ENCODE data around the gene GZF1.

Gene GZF1

DNA sequence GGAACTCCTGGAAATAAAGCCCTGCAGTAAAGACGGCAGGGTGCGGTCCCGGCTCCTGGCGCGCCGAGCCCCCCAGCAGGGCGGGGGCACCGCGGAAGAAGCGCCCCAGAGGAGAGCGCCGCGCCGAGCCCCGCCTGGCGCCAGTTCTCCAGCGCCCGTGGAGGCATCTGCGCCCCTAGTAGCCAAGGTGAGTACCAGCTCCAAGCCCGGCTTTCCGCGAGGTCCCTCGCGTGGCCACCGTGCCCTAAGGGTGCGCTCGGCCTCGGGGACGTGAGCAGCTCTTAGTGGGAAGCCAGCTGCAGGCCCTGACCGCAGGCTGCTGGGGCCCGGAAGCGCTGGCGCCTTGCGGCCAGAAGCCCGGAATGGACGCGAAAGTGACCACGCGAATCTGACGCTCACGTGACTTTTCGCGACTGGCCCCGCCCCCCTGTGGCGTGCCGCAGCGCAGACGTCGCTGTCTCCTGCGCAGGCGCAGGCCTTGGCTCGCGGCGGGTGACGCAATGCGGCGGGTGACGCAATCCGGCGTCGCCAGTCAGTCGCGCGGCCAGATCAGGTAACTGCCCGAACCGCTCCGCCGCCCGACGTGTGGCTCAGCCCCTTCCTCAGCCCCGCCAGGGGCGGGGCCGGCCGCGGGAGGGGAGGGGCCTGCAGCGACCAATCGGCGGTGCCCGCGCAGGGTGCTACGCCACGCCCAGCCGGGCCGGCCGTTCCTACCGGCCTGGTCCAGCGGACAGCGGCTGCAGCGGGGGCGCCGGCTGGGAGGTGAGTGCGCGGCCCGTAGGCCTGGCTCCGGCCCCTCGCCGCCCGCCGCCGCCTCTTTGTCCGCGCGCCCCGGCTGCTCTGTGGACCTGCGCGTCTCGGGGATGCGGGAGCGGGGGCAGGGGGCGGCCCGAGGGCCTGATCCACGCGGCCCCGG, at the start of gene GZF1:
TSS of gene GZF1 (plus strand) at position 707 of the 916 bp plus-strand sequence. CDS start 2,202 bp downstream, outside the sequence.
- DNase-seq (ENCODE audit: low read depth), result peak; percentile 99

GRCh38 chr20:23313271-23313670, 48.7 kb upstream of the GZF1 start:
- DNase-seq (ENCODE audit: low read depth), result no peak

DNA sequence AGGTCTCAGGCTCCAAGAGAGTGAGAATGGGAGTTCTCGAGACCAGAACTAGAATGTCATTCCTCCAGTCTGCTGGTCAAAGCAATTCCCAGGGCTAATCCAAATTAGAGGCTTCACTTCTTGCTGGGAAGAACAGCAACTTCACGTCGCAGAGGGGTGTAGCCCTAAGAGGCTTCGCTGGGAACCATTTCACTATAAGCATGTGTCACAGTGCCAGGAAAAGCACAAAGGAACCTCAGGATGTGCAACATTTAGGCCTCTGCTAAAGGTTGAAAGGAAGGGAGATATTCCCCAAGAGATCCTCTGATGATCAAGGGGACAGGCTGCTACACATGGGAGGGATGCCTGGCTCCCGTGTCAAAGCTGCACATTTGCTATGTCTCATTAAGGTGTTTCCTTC, 47.3 kb upstream of the GZF1 start:
- DNase-seq (ENCODE audit: low read depth), result no peak

DNA sequence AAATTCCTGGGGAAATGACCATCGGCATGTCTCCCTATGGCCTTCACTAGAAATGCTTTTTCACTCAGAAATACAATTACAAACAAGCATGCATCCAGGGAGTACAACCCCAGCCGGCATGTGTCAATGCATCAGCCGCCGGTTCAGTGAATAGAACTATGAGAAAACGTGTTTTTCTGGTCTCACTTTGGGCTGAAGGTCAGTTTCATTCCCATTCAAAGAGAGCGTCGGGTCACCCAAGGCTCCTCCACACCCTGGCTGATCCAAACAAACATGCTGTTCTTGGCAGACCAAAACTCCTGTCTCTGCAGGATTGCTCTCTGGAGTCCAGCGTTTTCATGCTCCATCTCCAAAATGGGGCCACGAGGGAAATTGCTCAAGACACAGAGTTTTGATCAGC, 46.9 kb upstream of the GZF1 start:
- no peak for DNase-seq (ENCODE audit: low read depth)

DNA sequence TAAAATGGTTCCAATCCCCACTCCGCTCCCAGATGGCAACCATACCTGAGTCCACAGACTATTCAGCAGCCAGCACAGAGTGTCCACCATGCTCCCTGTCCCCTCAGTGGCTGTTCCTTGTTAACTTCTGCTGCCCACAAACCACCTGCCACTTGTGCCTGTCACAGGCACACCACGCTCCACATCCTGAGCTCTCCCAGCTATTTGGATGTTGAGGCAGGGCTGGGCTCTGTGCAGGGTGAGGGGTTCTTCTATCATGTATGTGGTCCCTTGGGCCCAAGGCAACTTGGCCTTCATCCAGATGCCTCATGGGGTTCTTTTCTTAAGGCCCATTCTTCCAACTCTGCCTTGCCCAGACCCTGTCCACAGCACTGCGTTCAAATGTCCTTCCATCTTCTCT, 45.4 kb upstream of the GZF1 start:
- no peak for DNase-seq (ENCODE audit: low read depth)

DNA sequence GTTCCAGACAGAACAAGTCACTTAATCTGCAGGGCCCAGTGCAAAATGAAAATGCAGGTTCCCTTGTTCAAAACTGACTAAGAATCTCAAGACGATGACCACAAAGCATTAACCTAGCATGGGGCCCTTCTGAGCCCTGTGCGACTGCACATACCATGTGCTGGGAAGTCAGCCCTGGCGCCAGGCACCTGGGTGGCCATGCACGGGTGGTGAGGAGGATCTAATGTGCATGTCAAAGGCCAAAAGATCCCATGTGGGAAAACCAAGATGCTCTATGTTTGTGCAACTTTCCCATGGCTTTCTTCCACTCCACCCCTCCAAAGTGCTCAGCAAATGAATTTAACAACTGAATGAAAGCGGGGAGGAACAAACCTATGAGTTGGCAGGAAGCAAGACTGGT, 44.9 kb upstream of the GZF1 start:
- DNase-seq (ENCODE audit: low read depth), result no peak

- DNase-seq (ENCODE audit: low read depth), result no peak
Measured at GRCh38 chr20:23318347-23318746, 43.6 kb upstream of the GZF1 start.

GRCh38 chr20:23320317-23320716, 41.7 kb upstream of the GZF1 start:
- no peak for DNase-seq (ENCODE audit: low read depth)

- no peak for DNase-seq (ENCODE audit: low read depth)
Measured at GRCh38 chr20:23325107-23325506, 36.9 kb upstream of the GZF1 start.

- DNase-seq (ENCODE audit: low read depth), result no peak
Measured at GRCh38 chr20:23326774-23327173, 35.2 kb upstream of the GZF1 start.

DNA sequence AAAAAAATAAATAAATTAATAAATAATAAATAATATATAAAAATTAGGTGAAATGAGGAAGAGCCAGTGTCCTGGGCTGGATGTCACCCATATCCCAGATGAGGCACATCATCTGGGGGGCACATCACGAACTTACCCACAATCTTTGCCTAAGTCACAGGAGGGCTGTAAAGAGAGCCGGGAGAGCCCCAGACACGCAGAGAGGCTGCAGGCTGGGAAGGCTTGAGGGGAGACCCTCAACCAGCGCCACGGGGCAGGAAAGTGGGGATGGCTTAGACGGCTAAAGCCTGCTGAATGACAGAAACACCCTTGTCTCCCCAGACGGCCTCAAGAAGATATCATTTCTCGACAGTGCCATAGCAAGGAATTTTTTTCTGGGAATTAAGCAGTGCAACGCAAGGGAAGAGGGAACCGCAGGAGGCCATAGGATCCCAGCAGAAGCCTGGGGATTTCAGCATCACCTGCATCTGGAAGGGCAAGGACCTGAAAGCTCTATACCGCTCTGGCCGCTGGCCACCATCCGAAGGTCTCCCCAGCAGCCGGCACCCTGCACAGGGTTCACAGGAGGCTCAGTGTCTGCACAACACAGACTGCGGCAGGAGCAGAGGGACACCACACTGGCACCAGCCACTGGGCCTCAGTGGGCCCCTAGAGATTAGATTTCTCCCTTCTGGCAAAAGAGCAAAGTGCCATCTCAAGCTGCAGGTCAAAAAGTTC, 34.2 kb upstream of the GZF1 start:
- DNase-seq (ENCODE audit: low read depth), result no peak

- no peak for DNase-seq (ENCODE audit: low read depth)
Measured at GRCh38 chr20:23331450-23332350, 30.3 kb upstream of the GZF1 start.

- no peak for DNase-seq (ENCODE audit: low read depth)
Measured at GRCh38 chr20:23332467-23332866, 29.5 kb upstream of the GZF1 start.

DNA sequence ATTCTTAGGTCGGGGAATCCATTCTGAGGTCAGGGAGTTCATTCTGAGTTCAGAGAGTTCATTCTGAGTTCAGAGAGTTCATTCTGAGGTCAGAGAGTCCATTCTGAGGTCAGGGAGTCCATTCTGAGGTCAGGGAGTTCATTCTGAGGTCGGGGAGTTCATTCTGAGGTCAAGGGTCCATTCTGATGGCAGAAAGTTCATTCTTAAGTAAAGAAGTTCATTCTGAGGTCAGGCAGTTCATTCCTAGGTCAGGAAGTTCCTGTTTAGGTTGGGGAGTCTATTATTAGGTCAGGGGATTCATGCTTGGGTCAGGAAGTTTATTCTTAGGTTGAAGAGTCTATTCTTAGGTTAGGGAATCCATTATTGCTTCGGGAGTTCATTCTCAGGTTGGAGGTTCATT, 27.9 kb upstream of the GZF1 start:
- no peak for DNase-seq (ENCODE audit: low read depth)

DNA sequence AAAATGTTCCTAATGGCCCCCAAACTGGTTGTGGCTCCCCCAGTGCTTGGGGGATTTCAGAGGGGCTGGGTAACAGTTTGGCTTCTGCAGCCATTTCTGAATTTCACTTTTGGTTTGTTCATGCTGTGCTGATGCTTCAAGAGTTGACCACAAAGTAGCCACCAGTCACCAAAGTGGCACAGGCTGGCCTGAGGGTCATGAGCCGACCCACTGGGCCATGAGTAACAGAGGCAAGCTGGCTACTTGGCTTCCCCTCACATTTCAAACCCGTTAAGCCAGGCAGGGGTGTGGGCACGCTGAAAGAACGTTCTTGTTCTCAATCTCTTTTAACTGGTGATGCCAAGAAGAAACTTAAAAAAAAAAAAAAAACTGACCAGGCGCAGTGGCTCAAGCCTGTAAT, 26.5 kb upstream of the GZF1 start:
- no peak for DNase-seq (ENCODE audit: low read depth)

DNA sequence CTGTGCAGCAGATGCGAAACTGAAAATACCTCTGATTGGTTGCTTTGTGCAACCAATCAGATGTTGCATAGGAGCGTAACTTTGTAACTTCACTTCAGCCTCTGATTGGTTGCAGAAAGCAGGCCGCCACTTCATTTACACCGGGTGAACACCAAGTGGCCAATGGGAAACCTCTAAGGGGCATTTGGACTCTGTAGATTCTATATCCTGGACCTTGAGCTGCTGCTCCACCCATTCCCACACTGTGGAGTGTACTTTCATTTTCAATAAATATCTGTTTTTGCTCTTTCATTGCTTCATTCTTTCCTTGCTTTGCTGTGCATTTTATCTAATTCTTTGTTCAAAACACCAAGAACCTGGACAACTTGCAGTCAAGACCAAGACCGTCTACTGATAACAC, 25.5 kb upstream of the GZF1 start:
- DNase-seq (ENCODE audit: low read depth), result no peak

- DNase-seq (ENCODE audit: low read depth), result no peak
Measured at GRCh38 chr20:23337312-23337711, 24.7 kb upstream of the GZF1 start.

DNA sequence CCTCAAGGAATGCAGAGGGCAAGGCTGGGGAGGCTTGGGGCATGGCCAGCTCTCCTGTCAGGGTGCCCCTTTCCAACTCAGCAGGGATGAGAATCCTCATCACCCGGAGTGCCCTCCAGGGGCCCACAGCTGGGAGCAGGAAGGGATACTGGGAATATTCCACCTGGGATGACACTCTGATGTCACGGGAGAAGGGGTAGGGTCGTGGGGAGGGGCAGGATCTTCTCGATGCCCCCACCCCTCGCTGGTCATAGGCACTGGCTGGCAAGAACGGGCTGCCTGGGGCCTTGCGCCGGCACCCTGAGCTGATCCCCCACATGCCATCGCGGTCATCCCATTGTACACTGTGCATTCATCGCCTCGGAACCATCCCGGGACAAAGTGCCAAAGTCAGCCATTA, 22.0 kb upstream of the GZF1 start:
- no peak for DNase-seq (ENCODE audit: low read depth)

- peak; percentile 67 for DNase-seq (ENCODE audit: low read depth)
Measured at GRCh38 chr20:23340524-23340923, 21.5 kb upstream of the GZF1 start.

DNA sequence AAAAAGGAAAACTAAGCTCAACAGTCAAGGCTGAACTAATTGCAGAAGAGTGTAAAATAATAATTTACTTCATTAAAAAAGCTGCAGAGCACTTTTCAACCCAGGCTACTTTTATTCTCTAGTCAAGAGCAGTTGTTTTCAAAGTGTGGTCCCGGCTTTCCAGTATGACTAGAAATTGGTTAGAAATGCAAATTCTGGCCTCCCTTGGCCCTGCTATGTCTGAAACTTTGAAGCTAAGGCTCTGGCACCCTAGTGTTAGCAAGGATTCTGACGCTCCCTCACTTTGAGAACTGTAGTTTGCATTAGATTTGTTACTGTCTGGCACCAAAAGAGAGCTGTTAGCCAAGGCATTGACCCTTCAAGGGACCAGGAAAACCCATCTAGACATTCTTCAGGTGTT, 20.9 kb upstream of the GZF1 start:
- DNase-seq (ENCODE audit: low read depth), result no peak

GRCh38 chr20:23343590-23343989, 18.4 kb upstream of the GZF1 start:
- no peak for DNase-seq (ENCODE audit: low read depth)

- DNase-seq (ENCODE audit: low read depth), result no peak
Measured at GRCh38 chr20:23344336-23344735, 17.6 kb upstream of the GZF1 start.

All from fibroblast of gingiva (primary cell).